OCI-LY1 (cell line): ENCODE data around the gene BMP7.

Experiments used
- EZH2 ChIP-seq: fragments of 200-600 bp; sonication (generic), shearing (Covaris generic); IDR thresholded peaks from 2 replicates; pipeline ENCODE4 v1.8.0; 2017; ENCODE audit warnings: borderline replicate concordance, mixed run types, mild to moderate bottlenecking, antibody characterized with exemption, low read length, moderate library complexity, mixed read lengths
- TF ChIP-seq, protein P1 (sequence below): fragments of 200-600 bp; sonication (generic), shearing (Covaris generic); IDR thresholded peaks from 2 replicates; pipeline ENCODE4 v1.5.1; 2017; ENCODE audit warnings: mild to moderate bottlenecking, antibody characterized with exemption, low read length, moderate library complexity, mixed read lengths

DNA sequence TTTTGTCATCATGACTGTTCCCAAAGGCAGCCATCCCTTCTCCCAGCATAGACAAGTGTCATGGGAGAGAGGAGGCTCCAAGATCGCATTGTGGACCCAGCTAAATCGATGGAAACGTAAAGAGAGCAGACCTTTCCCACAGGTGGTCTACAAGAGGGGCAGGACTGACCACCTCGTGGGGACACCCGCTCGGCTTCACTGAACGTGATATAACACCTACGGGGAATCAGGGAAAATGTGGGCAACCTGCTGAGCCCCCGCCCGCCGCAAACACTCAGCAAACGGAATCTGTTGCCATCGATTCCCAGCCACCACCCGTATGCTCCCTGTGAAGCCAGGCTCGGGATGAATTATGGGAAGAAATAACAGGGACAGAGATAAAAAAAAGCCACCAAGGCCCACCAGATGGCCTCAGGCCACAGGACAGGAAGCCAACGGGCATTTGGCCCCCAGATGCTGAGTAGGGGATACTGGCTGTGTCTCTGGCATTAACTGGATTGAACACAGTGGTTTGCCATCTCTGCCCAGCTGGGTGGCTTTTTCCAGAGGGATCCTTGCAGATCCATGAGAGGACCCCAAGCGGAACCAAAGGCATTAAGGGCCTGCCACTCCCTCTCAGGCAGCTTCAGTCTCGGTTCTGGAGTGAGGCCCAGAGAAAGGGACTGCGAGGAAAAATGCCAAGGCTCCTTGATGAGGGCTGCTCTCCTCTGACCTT, 44.4 kb downstream of the BMP7 start:
- TF ChIP-seq, protein P1, sequence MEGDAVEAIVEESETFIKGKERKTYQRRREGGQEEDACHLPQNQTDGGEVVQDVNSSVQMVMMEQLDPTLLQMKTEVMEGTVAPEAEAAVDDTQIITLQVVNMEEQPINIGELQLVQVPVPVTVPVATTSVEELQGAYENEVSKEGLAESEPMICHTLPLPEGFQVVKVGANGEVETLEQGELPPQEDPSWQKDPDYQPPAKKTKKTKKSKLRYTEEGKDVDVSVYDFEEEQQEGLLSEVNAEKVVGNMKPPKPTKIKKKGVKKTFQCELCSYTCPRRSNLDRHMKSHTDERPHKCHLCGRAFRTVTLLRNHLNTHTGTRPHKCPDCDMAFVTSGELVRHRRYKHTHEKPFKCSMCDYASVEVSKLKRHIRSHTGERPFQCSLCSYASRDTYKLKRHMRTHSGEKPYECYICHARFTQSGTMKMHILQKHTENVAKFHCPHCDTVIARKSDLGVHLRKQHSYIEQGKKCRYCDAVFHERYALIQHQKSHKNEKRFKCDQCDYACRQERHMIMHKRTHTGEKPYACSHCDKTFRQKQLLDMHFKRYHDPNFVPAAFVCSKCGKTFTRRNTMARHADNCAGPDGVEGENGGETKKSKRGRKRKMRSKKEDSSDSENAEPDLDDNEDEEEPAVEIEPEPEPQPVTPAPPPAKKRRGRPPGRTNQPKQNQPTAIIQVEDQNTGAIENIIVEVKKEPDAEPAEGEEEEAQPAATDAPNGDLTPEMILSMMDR = no peak
- TF ChIP-seq EZH2 = no peak
